Gastrocnemius medialis (tissue), 4 donors: ENCODE results near the gene TBRG4. TPM values are rescaled to one million over a fixed set of nuclear protein-coding genes. Genes with fewer than 3 reads are reported as not detected.

ENCODE experiments used
- ATAC-seq, 2 donors: fragments of 150-250 bp; one replicate each; pipeline ENCODE4 v1.9.1; 2016
- DNase-seq, 2 donors: peaks; one replicate each; pipeline ENCODE4 v3.0.0-alpha.2; 2019
- H3K27ac ChIP-seq, 4 donors: fragments of 200-600 bp; sonication (generic); 1 replicate in 1 of 4; 2 replicates in 3 of 4; pipeline ENCODE4 v1.5.1; 2016 to 2018; ENCODE audit warnings: mild to moderate bottlenecking in 2 of 4, moderate library complexity in 1 of 4
- H3K27me3 ChIP-seq, 3 donors: fragments of 200-600 bp; sonication (generic) in 2 of 3; 1 replicate in 1 of 3; 2 replicates in 2 of 3; pipeline versions ENCODE4 v1.5.1 to v1.6.0; 2016 to 2019; ENCODE audit warnings: mild to moderate bottlenecking in 1 of 3, moderate library complexity in 1 of 3
- H3K36me3 ChIP-seq, 2 donors: fragments of 200-600 bp; sonication (generic) in 1 of 2; one replicate each; pipeline ENCODE4 v1.5.1; 2017 to 2018
- H3K4me1 ChIP-seq, 2 donors: fragments of 200-600 bp; sonication (generic) in 1 of 2; one replicate each; pipeline ENCODE4 v1.5.1; 2016 to 2017; ENCODE audit warnings: mild to moderate bottlenecking in 2 of 2
- H3K4me3 ChIP-seq, 4 donors: fragments of 200-600 bp; sonication (generic) in 3 of 4; 1 replicate in 1 of 4; 2 replicates in 3 of 4; pipeline ENCODE4 v1.5.1; 2016 to 2019; ENCODE audit warnings: mild to moderate bottlenecking in 2 of 4
- H3K9me3 ChIP-seq, 3 donors: fragments of 200-600 bp; sonication (generic) in 2 of 3; 1 replicate in 1 of 3; 2 replicates in 2 of 3; pipeline ENCODE4 v1.5.1; 2016 to 2019
- POLR2A ChIP-seq, 2 donors: fragments of 450-650 bp; IDR thresholded peaks; one replicate each; pipeline ENCODE4 v1.6.1; 2017; ENCODE audit warnings: antibody characterized with exemption in 2 of 2, mild to moderate bottlenecking in 2 of 2, moderate library complexity in 2 of 2
- in situ Hi-C, 4 donors: fragments of 200-750 bp; cut with MboI; loops; one replicate each; pipeline versions ENCODE4 v1.15.0 to v1.8.0; 2017; ENCODE audit warnings: low sequenced_read_pairs in 4 of 4
- intact Hi-C: fragments of 100-400 bp; cut with DNase I; formaldehyde crosslinking; loops from one replicate; pipeline ENCODE4 v1.15.1; 2023; ENCODE audit warnings: low total_unique reads
- total RNA-seq, 4 donors: library from RNA; depleted of rRNA; stranded (reverse); fragments of >200 nt; gene quantifications; one replicate each; pipeline versions ENCODE4 v1.1.0 to v1.2.3, GENCODE V29; 2016
- TF ChIP-seq, protein P1 (sequence below), 5 experiments: fragments of 450-650 bp in 3 of 5; fragments of 200-600 bp in 2 of 5; sonication (generic) in 2 of 5; IDR thresholded peaks in 4 of 5; conservative IDR thresholded peaks in 1 of 5; 1 replicate in 4 of 5; 2 replicates in 1 of 5; pipeline ENCODE4 v1.5.1; 2016 to 2019; ENCODE audit warnings: antibody characterized with exemption in 5 of 5, mild to moderate bottlenecking in 3 of 5, moderate library complexity in 3 of 5

Gene TBRG4
- total RNA-seq, 4 donors from 2014 or later: 74.3 to 105 (median 92.7) TPM

DNA sequence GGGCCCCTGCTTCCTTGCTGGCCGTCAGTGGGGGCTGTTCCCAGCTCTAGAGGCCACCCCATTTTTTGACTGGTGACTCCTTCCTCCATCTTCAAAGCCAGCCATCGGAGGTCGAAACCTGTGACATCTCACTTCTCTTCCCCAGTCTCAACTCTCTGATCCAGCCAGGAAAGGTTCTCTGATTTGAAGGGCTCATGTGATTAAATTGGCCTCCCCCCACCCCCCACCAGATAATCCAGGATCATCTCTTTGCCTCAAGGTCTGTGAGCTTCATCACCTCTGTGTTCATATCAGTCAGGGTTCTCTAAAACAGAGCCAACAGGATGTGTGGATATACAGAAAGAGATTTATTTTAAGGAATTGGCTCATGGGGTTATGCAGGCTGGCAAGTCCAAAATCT, 40.5 kb upstream of the TBRG4 start:
- no peak overlapping the region for H3K4me3 ChIP-seq
- no peak overlapping the region for H3K27ac ChIP-seq
- ATAC-seq: no peak
- in situ Hi-C loops: loop anchor here (5.0 to 25.0 kb wide), 3 partner anchors 103 to 710 kb away; partner anchors contain the start of gene CCDC201 (in 4 of the 4)
- intact Hi-C loops: loop anchor here (10.0 kb wide), 1 partner anchor 703 kb away; no protein-coding TSS in a partner anchor
- no peaks in the 10 kb centered on the region for H3K36me3 ChIP-seq
- no peak for DNase-seq
- no peak for TF ChIP-seq POLR2A (IDR thresholded peaks at IDR 0.05)
- TF ChIP-seq, protein P1, sequence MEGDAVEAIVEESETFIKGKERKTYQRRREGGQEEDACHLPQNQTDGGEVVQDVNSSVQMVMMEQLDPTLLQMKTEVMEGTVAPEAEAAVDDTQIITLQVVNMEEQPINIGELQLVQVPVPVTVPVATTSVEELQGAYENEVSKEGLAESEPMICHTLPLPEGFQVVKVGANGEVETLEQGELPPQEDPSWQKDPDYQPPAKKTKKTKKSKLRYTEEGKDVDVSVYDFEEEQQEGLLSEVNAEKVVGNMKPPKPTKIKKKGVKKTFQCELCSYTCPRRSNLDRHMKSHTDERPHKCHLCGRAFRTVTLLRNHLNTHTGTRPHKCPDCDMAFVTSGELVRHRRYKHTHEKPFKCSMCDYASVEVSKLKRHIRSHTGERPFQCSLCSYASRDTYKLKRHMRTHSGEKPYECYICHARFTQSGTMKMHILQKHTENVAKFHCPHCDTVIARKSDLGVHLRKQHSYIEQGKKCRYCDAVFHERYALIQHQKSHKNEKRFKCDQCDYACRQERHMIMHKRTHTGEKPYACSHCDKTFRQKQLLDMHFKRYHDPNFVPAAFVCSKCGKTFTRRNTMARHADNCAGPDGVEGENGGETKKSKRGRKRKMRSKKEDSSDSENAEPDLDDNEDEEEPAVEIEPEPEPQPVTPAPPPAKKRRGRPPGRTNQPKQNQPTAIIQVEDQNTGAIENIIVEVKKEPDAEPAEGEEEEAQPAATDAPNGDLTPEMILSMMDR (IDR thresholded peaks at IDR 0.05 in 4 of 5, conservative IDR thresholded peaks at IDR 0.05 in 1 of 5): no peak
- H3K4me1 ChIP-seq: peaks cover 0 to 3% of the 10 kb centered on the region in 2 donors
- H3K9me3 ChIP-seq: no peaks in the 10 kb centered on the region
- H3K27me3 ChIP-seq: peaks cover 0 to 2% (median 1%) of the 10 kb centered on the region in 3 donors

DNA sequence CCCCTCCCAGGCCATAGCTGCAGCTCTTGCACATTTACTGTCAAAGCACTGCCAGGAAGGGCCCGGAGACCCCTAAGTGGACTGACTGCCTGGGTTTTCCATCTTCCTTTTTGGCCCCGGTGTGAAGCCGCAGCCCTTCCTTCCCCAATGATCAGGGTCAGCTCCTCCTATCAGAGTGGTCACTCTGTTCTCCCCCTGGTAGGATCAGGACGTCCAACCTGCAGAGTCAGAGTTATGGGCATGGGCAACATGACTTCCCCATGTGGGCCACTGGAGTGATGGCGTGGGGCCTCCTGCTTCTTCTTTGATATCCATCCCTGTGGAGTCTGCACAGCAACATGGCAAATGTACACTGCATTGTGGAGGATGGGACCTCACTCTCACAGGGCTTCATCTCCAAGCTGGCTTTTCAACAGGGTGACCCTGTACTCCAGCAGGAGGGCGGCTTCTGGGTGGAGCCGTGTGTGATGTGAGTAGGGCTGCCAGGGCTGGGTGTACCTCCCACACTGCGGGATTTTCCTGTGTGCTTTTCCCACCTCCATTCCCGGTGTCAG, 39.7 kb upstream of the TBRG4 start:
- Histone ChIP-seq H3K27ac (no peak overlapping the region), H3K4me1 (peaks cover 0 to 3% of the 10 kb centered on the region in 2 donors), H3K36me3 (no peaks in the 10 kb centered on the region), H3K9me3 (no peaks in the 10 kb centered on the region), H3K4me3 (no peak overlapping the region), H3K27me3 (peaks cover 0 to 2% (median 0%) of the 10 kb centered on the region in 3 donors)
- in situ Hi-C loops (loop anchor here (5.0 to 25.0 kb wide), 3 partner anchors 104 to 711 kb away; partner anchors contain the start of gene CCDC201 (in 4 of the 4)), intact Hi-C loops (loop anchor here (10.0 kb wide), 1 partner anchor 704 kb away; no protein-coding TSS in a partner anchor)
- DNase-seq: peak in 1 of 2 donors; percentile 1
- ATAC-seq: no peak
- TF ChIP-seq, protein P1 (IDR thresholded peaks at IDR 0.05 in 4 of 5, conservative IDR thresholded peaks at IDR 0.05 in 1 of 5): no peak
- TF ChIP-seq POLR2A (IDR thresholded peaks at IDR 0.05): no peak

DNA sequence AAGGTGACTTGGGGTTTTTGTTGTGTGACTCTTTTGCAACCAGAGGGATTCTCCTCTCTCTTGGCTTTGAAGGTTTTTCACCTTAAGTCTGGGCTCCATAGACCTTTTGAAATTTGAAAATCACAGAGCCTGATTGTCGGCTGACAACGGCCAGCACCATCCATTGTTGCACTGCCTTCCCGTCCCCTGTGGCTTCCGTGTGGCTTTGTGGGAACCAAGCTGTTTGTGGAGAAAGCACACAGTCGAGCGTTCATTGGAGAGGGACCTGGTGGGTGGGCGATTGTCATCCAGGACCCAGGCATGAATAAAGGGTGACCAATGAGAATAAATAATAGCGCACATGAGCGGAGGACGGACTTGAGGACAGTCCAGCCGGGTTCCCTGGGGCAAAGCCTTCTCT, 38.7 kb upstream of the TBRG4 start:
- Histone ChIP-seq H3K4me1 (peaks cover 0 to 3% of the 10 kb centered on the region in 2 donors), H3K36me3 (no peaks in the 10 kb centered on the region), H3K9me3 (no peaks in the 10 kb centered on the region), H3K4me3 (no peak overlapping the region), H3K27me3 (peaks cover 0 to 2% (median 0%) of the 10 kb centered on the region in 3 donors), H3K27ac (no peak overlapping the region)
- DNase-seq (peak in 1 of 2 donors; percentile 1), ATAC-seq (no peak)
- intact Hi-C loops: loop anchor here (10.0 kb wide), 1 partner anchor 705 kb away; no protein-coding TSS in a partner anchor
- in situ Hi-C loops: loop anchor here (5.0 to 25.0 kb wide), 3 partner anchors 105 to 712 kb away; partner anchors contain the start of gene CCDC201 (in 4 of the 4)
- no peak for TF ChIP-seq POLR2A (IDR thresholded peaks at IDR 0.05)
- TF ChIP-seq, protein P1 (IDR thresholded peaks at IDR 0.05 in 4 of 5, conservative IDR thresholded peaks at IDR 0.05 in 1 of 5): no peak

DNA sequence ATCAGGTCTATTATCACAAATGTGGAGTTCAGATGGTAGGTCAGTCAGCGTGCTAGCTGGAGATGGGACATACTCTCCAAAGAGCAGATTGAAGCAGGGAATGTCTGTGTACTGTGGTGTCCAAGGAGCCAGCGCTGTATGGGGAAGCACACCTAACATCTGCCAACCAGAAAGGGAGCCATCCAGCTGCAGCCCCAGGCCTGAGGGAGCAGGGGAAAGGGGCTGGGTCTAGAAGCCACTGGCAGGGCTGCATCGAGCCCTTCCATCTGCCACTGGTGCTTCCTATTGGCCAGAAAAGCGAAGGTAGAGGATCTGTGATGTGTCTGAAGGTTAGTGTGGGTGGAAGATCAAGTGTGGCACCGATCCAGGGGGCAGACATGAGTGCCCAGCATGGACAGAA, 38.1 kb upstream of the TBRG4 start:
- intact Hi-C loops: loop anchor here (10.0 kb wide), 1 partner anchor 705 kb away; no protein-coding TSS in a partner anchor
- in situ Hi-C loops: loop anchor here (5.0 to 25.0 kb wide), 4 partner anchors 105 to 713 kb away; partner anchors contain the start of gene CCDC201 (in 4 of the 4)

More for the DNA sequence above, 38.1 kb upstream of the TBRG4 start:
- H3K27me3 ChIP-seq: peaks cover 0 to 2% (median 0%) of the 10 kb centered on the region in 3 donors
- ATAC-seq (no peak), DNase-seq (no peak)
- H3K9me3 ChIP-seq: no peaks in the 10 kb centered on the region
- H3K4me1 ChIP-seq: no peaks in the 10 kb centered on the region
- TF ChIP-seq, protein P1 (IDR thresholded peaks at IDR 0.05 in 4 of 5, conservative IDR thresholded peaks at IDR 0.05 in 1 of 5): no peak
- no peak for TF ChIP-seq POLR2A (IDR thresholded peaks at IDR 0.05)
- no peak overlapping the region for H3K27ac ChIP-seq
- H3K36me3 ChIP-seq: no peaks in the 10 kb centered on the region
- H3K4me3 ChIP-seq: no peak overlapping the region
